Hematopoietic multipotent progenitor cell treated with erythropoietin and hydrocortisone succinate and interleukin-3 and kit ligand, for 8 days (in vitro differentiated cells): ENCODE data around the gene PSMD7.
A peak's percentile ranks its signal among the peaks of the same experiment; 100 is the strongest.
"Not testable (repeated sequence)": the region's sequence is repeated elsewhere in the genome, so short reads cannot be mapped to it uniquely, and the experiment has no call there.

Experiments
- DNase-seq: peaks from one replicate; pipeline ENCODE4 v3.0.0-alpha.2; 2015

PSMD7 gene

DNA sequence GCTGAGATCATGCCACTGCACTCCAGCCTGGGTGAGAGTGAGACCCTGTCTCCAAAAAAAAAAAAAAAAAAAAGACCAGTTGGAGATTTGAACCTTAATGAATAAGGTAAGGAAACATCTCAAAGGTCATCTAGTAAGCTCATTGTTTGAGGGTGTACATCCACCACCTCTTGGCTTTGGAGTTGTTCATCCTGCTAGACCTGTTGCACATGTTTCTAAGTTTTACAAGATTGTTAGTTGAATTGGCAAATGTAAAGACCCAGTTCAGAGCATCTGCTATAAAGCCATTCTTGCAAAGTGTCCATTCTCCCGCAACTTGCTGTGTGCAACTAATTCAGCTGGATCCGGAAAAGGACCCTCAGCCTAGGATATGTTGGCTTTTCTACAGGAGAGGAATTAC lies 1.5 kb downstream of the PSMD7 start:
- no peak for DNase-seq

DNA sequence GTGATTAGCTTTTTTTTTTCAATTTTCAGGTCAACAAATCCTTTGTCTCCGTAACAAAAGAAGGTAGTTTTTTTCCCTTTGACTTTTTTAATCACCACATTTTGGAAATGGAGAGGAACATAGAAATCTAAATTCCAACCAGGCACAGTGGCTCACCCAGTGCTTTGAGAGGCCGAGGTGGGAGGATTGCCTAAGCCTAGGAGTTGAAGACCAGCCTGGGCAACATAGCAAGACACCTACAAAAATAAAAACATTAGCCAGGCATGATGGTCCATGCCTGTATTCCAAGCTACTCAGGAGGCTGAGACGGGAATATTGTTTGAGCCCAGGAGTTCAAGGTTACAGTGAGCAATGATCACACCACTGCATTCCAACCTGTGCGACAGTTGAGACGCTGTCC lies 5.7 kb downstream of the PSMD7 start:
- no peak for DNase-seq

DNA sequence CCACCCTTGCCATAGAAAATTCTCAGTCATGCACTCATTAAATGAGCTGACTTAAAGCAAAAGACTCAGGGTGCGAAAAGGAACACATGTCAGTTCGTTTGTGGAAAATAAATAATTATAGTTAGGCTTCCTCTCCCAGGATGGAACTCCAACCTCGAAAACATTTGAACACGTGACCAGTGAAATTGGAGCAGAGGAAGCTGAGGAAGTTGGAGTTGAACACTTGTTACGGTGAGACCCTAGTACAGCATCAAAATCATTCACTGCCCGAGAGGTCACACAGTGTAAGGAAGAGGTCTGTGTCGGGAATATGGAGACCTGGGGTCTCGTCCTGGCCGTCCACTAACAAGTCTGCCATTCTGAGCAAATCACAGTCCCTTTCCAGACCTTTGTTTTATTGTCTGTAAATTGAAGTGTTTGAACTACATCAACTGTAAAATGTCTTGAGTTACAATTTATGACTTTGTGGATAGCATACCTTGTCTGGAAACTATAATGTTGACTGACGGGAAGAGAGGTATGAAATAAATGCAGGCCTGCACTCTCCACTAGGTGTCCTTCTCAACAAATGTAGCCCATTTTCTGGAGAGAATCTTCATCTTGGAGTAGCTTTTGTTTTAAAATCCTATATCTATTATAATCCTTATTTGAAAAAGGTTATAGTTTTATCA lies 7.7 kb downstream of the PSMD7 start:
- peak; percentile 42 for DNase-seq

DNA sequence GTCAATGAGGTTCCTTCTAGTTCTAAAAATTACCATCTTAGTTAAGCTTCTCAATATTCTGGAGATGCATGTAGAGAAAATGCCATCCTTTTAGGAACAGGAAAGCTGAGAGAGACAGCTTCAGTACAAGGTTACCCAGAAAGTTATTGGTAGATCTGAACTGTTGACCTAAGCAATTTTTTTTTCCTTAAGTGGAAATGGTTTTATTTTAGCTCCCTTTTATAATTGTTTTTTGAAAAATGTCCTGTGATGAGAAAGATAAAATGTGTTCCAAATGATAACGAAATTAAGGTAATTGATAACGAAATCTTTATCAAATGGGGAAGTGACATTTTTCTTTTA lies 8.2 kb downstream of the PSMD7 start:
- no peak for DNase-seq

DNA sequence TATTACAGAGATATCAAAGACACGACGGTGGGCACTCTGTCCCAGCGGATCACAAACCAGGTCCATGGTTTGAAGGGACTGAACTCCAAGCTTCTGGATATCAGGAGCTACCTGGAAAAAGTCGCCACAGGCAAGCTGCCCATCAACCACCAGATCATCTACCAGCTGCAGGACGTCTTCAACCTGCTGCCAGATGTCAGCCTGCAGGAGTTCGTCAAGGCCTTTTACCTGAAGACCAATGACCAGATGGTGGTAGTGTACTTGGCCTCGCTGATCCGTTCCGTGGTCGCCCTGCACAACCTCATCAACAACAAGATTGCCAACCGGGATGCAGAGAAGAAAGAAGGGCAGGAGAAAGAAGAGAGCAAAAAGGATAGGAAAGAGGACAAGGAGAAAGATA lies 8.7 kb downstream of the PSMD7 start:
- no peak for DNase-seq

DNA sequence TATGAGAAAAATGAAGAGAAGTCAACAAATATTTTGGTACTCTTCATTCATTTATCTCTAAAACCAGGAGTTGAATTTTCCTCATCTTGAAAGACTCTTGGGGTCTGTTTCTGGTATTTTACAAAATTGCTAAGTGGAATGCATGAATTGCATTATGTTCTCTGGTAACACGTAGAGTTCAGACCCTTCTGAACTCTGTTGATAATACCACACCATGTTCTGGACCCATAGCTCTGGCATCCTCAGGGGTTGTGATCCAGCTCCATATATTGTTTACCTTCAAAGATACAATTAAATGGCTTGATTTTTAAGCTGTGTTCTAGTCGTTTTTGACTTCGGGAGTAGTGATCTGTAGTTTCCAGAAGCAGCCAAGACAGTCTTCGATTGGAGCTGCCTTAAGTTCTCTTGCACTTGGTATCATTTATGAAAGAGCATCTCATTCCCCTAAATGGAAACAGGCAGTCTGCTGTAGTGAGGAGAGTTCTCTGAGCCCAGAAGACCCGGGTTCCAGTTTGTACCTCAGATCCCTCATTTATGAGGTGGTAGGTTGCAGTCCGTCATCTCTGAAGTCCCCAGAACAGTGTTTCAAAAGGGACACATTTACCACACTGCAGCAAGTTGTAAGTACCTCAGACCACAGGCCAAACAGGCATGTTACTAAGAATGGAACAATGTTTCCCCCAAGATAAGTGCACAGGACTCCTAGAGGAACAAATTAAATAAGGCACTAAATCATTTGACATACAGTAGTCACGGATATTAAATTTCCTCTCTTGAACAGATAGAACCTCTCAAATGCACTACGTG lies 9.6 kb downstream of the PSMD7 start:
- DNase-seq: no peak

DNA sequence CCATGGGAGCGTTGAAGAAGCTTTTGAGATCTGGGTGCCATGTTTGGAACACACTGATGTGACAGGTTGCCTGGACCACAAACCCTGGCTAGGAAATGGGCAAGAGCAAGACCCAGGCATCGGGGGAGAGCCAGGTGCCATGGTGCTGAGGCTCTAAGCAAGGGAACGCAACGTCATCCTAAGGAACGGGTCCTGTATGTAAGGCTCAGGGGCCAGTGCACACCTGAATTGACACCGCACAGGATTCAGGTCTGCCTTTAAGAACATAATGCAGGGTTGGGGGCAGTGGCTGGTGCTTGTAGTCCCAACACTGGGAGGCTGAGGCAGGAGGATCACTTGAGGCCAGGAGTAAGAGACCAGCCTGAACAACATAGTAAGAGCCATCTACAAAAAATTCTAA lies 10.8 kb downstream of the PSMD7 start:
- no peak for DNase-seq

DNA sequence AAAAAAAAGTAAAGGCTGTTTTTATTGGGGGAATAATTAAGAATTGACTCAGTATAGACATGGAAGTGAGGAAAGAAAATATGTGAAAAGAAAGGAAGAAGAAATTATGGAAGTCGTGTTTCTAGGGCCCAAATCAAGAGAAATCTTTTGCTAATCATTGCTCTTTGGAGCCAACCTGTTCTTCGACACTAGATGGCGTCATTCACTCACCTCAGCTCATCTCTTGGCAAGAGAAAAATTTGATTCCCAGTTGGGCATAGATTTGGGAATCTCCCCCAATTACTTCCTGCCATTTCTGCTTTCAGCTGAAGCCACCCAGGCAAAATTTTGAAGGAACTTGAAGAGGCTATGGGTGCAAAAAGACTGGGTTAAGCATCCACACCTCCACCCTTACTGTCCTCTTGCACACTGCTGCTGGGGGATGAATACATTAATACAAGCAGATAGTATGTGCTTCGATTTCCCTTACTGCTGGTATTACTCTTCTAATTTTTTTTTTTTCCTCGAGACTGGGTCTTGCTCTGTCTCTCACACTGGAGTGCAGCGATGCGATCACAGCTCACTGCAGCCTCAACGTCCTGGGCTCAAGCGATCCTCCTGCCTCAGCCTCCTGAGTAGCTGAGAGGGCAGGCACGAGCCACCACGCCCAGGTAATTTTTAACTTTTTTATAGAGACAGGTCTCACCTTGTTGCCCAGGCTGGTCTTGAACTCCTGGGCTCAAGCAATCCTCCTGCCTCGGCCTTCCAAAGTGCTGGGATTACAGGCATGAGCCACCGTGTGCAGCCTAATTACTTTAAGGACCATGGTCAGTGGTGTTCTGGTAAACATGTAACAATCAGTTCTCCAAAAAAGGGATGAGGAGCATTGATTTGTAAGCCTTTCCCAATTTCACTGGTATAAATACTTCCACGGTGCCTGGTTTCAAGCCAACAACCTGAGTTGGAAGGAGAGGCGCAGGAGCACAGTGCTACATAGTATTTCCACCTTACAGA lies 13.5 kb downstream of the PSMD7 start:
- DNase-seq: peak; percentile 62

DNA sequence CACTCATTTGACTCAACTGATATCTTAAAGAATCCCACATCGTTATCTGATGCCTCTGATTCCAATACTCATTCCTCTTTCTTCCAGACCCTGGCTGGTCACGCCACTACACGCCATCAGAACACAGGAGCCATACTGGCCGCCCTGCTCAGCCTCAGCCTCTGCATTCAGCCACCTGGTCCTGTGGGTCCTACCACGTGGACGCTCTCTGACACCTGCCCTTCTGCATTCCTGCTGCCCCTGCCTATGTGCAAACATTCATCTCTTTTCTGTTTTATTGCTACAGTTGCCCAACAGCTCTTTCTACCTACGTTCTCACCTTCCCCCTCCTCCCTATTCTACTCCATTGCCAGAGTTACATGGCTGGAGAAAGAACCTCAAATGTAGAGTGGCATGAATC lies 18.4 kb downstream of the PSMD7 start:
- no peak for DNase-seq

DNA sequence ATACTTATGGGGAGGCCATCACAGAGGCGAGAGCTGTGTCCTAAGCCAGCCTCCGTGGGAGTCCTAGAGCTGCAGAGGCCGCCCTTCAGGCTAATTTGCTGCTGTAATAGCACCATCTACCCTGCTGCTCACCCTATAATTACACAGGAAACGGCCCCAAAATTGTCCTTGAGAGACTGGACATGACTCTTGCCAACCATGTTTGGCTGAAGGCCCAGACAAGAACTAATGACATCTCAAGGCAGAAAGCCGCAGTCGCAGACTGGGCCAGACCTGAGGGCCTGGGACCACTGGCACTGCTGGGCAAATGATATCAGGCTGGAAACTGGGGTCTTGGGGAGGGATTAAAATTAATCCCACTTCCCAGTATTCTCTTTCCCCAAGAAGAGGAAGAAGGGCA lies 24.1 kb downstream of the PSMD7 start:
- DNase-seq: no peak

DNA sequence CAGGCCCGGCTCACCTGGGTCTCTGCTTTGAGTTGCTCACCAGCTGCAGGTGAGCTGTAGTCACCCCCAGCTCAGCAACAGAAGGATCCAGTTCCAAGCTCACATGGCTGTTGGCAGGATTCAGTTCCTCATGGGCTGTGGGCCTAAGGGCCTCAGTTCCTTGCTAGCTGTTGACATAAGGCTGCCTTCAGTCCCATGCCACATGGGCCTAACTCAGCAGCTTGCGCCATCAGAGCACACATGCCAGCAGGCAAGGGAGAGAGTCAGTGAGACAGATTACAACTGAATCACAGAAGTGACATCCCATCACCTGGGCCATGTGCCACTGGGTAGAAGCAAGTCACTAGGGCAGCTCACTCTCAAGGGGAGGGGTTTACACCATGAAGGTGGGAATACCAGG lies 24.7 kb downstream of the PSMD7 start:
- no peak for DNase-seq

DNA sequence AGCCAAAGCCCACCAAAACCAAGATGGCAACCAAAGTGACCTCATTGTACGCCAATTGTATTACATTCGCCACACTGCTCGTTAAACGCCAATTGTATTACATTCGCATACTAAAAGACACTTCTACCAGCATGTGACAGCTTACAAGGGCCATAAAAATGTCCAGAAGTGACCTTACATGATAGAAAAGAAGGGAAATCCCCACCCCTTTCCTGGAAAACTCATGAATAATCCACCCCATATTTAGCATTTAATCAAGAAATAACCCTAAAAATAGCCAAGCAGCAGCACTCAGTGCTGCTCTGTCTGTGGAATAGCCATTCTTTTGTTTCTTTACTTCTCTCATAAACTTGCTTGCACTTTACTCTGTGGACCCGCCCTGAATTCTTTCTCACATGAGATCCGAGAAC lies 25.7 kb downstream of the PSMD7 start:
- DNase-seq: no peak

DNA sequence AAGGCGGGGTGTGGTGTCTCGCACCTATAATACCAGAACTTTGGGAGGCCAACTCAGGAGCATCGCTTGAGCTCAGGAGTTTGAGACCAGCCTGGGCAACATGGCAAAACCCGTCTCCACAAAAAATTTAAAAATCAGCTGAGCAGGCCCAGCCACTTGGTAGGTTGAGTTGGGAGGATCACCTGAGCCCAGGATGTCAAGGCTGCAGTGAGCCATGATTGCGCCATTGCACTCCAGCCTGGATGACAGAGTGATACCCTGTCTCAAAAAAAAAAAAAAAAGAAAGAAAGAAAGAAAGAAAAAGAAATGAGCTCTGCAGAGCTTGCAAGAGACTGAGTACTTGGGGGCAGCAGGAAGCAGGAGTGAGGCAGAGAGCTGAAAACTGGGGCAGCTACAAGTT lies 28.2 kb downstream of the PSMD7 start:
- DNase-seq: not testable (repeated sequence)

DNA sequence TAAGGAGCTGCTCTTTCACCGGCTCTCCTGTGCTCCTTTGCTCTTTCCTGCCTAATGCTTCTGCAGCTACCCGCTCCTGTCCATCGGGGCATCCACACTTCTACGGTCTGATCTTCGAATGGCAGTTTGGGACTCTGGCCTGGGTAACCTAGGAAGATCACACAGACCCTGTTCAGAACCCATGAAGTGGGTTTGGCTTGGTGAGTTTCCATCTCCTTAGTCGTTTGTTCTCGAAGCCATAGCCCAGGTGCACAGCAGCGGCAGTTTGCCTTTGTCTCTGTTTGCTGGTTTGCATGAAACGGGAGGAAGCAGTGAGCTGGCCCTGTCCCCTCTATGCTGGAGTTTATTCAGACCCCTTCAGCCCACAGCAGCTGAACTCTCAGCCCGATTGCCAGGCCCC lies 29.0 kb downstream of the PSMD7 start:
- DNase-seq: no peak

DNA sequence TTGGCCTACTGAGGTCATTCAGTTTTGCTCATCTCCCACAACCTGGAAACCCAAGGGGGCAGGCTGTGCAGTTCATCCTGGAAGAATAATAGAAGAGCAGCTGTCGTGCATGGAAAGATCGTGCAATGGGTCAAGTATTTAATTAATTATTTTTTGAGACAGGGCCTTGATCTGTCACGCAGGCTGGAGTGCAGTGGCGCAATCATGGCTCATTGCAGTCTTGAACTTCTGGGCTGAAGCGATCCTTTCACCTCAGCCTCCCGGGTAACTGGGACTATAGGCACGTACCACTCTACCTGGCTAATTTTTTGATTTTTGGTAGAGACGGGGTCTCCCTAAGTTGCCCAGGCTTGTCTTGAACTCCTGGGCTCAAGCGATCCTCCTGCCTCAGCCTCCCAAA lies 31.7 kb downstream of the PSMD7 start:
- DNase-seq: not testable (repeated sequence)

DNA sequence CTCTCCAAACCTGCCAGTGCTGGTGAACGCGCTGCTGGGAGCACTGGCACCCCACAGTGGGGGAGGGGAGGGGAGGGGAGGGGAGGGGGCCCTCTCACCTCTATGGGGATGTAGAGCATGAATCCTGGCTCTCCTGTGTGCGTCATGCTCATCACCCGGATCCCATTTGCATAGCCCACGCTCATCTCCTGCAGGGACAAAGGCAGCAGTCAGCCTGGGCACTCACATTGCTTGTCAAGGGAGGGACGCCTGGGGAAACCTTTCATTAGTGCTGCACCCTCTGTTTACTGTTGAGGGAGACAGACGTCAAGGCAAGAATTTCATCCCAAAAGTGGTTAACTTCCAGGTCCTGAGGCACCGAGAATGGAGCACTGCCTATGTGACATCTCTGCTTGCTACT lies 35.9 kb downstream of the PSMD7 start:
- DNase-seq: not testable (repeated sequence)

DNA sequence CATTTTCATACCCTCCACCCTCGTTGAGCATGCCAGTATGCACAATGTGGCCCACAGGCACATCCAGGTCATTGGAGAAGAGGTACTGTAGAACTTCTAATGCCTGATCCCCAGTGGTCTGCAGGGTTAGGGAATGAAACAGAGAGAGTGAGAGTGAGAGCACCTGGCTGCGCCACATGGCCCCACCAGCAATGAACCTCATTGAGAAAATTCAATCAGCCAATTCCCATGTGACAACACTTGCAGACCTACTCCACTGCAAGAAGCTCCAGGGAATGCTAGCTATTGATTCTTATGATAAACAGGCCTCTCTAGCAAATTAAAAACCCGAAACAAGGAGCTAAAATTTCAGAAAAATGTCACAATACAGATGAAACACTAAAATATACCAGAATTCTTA lies 40.9 kb downstream of the PSMD7 start:
- DNase-seq: not testable (repeated sequence)

DNA sequence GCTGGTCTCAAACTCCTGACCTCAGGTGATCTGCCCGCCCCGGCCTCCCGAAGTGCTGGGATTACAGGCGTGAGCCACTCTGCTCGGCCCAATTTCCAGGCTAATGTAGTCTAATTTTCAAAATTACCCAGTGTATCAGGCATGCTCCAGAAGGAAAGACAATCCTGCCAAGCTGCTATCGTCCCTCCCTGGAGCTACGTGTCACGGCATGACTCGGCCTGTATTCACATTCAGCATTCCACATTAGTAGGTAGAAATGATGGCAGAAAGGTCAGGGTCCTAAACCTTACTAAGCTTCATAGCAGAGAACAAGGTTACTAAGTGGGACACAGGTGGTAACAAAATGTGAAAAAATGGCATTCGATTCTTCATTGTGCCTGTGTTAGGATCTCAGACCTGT lies 42.6 kb downstream of the PSMD7 start:
- DNase-seq: not testable (repeated sequence)

DNA sequence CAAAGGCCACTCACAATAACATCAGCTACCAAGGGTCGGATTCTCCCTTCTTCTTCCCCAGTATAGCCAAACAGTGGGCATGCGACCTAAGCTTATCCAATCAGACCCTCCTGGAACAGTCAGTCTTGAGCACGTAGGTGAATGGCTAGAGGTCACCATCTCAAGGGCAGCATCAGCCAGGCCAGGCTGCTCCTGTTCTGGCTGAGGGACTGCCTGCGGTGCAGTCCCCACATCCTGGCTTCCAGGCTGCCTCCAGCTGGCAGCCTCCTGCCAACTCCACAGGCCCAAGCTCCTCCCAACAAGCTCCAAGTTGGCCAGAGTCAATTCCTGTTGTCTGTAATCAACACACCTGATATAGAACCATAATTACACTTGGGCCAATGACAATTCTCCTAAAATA lies 56.4 kb downstream of the PSMD7 start:
- DNase-seq: not testable (repeated sequence)
